GM19043 (cell line): ENCODE data around the gene ZCCHC24.

Source experiments
- ATAC-seq: cut with Tn5 transposase; IDR thresholded peaks from one replicate; pipeline ENCODE4 v1.9.1; 2021; ENCODE audit warnings: low read depth; ENCODE audit not compliant: unreplicated experiment

Gene ZCCHC24

DNA sequence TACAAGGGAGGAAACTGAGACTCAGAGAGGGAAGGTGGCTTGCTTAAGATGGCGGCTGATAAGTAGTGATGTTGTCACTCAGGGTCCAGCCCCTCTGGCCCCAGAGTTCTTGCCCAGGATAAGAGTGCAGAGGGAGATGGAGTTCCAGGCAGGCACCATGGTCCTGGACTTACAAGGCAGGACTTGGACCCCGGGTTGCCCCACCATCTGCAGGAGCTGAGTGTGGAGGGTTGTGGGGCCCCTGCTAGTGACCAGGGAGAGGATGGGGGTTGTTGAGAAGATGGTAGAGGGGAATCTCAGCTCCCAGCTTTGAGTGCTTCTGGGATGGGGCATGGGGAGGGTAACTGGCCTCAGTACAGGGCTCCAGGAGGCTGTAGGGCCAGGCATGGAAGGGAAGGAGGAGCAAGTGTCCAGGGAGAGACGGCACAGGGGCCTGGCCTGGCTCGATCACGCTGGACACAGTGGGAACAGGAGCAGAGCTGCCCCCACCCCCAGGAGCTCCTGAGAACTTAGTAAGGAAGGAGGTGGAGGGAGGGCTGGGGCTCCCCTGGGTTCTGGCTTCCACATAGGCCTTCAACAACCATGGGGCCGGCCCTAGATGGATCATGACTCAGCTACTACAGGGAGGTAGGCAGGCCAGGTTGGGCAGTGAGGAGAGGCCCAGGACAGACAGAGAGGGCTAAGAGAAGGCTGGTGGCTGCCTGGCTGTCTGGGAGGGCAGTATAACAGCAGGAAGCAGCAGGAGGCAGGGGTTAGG, 69.9 kb downstream of the ZCCHC24 start:
- ATAC-seq = no peak

DNA sequence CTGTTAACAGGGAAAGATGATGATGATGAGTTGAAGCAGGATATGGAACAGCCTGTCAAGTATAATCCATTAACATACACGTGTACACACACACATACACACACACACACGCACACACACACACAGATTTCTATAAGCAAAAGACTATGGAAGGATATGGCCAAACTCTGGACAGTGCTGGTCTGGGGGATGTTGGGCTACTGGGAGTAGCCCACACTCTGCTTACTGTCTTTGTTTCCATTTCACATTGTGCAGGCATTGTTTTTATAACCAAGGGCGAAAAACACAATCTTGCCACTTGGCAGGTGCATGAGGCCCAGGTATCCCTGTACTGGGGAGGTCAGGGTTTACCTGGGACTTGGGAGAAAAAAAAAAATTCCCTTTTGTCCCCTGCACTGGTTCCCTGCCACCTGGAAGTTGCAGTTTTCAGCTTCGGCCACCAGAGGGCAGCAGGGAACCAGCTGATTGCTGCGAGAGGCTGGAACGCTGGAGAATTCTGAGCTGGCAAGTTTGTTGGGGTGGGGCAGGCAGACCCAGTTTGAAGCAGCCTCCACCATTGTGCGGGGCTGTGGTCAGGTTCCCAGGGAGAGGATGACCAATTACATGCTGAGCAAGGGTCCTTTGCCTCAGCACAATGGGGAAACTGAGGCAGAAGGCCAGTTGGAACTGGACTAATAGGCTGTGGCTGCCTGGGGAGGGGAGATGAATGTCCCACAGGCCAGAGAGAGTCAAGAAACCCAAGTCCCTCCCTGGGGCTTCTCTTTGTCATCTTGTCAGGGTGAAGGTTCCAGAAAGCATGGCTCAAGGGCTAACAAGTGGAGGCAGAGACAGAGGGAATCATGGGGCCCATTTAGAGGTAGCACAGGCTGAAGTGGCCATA, 70.9 kb downstream of the ZCCHC24 start:
- no peak for ATAC-seq

DNA sequence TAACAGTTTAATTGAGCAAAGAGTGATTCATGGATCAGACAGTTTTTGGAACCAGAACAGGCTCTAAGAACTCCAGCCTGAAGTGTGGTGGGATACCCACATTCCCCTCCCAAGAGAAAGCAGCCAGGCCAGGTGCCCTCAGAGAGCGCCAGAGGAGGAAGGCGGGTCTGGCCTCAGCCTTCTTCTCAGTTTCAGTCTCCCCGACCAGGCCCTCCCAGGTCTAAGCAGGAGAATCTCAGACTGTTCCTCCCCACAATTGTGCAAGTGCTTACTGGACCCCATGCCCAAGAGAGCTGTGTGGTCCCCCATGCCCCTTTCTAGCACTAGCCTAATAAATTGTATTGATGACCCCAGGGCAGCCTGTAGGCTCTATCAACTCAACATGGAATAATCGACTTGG, 72.6 kb downstream of the ZCCHC24 start:
- no peak for ATAC-seq

DNA sequence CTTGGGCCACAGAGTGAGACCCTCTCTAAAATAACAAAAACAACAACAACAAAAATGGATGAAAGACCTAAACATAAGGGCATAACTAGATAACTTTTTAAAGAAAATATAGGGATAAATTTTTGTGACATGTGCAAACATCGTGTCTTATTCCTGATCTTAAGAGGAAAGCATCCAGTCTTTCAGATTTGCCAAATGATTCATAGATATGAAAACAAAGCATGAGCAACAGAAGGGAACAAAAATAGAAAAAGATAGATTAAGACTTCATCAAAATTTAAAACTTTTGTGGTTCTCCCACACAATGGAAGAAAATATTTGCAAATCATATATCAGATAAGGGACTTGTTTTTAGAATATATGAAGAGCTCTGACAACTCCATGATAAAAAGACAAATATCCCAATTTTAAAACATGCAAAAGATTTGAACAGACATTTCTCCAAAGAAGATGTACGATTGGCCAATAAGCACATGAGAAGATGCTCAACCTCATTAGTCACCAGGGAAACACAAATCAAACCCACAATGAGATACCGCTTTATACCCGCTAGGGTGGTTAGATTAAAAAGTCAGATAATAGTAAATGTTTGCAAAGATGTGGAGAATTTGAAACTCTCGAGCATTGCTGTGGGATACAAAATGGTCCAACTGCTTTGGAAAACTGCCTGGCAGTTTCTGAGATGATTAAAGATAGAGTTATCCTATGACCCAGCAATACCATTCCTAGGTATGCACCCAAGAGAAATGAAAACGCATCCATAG, 77.8 kb downstream of the ZCCHC24 start:
- ATAC-seq = no peak

DNA sequence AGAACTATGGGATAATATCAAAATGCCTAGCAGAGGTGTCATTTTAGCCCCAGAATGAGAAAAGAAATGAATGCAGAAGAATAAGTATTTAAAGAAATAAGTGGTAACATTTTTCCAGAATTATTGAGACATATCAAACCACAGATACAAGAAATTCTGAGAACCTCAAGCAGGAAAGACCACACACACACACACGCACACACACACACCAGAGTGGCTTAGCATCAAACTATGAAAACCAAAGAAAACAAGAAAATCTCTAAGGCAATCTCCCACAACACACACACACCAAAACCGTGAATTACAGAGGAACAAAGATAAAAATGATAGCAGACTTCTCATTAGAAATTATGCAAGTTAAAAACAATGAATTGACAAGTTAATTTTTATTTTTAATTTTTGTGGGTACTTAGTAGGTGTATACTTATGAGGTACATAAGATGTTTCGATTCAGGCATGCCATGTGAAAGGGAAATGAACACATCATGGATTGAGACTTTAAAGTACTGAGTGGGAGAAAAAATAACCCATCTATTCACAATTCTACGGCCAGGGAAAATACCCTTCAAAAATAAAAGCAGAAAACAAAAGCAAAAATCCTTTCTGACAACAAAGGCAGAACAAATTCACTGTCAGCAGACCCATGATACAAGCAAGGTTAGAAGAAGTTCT, 83.6 kb downstream of the ZCCHC24 start:
- ATAC-seq = no peak

DNA sequence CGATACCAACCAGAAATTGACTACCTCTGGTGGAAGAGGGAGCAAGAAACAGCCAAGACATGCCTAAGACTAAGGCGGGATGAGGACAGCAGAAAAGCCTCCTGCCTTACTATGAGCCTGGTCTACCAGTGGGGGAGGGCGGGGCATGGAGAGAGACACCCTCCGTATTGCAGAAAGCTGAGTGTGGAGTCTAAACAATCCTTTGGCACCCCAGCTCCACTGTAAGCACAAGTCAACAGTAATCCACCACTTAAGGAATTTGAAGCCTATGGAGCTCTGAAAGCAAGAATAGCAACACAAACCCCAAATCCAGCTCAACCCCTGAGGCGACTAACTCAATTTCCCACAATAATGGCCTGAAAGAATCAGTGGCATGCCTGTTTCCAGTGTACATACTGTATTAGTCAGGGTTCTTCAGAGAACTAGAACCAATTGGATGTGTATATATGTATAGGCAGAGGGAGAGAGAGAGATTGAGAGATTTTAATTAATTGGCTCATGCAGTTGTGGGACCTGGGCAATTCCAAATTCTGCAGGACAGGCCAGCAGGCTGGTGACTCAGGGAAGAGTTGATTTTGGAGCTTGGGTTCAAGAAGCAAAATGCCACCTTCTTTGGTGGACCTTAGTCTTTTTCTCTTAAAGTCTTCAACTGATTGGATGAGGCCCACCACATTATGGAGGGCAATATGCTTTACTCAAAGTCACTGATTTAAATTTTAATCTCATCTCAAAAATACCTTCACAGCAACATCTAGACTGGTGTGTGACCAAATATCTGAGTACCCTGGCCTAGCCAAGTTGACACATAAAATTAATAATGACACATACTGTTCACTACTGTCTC, 84.7 kb downstream of the ZCCHC24 start:
- ATAC-seq = no peak

DNA sequence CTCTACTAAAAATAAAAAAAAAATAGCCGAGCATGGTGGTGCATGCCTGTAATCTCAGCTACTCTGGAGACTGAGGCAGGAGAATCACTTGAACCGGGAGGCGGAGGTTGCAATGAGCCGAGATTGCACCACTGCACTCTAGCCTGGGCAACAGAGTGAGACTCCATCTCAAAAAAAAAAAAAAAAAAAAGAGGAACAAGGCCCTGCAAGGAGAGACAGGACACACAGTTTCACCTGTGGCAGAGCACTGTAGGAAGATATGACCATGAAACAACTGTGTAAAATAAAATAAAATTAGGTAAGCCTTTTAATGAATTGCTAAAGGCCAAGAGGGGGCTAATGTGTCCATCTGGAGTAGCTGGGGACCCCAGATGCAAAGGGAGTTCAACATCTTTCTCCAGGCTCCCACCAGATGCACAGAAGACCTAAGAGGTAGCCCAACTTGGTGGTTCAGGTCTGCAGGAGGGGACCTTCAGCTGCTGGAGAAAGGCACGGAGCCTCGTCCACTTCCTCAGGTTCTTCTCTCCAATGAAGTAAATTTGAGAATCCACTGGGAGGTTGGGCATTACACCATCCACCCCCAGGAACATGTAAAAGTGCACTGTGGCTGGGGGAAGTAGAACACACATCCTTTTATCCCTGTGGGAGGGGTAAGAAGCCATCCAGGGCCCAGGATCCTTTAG, 85.5 kb downstream of the ZCCHC24 start:
- ATAC-seq = no peak

DNA sequence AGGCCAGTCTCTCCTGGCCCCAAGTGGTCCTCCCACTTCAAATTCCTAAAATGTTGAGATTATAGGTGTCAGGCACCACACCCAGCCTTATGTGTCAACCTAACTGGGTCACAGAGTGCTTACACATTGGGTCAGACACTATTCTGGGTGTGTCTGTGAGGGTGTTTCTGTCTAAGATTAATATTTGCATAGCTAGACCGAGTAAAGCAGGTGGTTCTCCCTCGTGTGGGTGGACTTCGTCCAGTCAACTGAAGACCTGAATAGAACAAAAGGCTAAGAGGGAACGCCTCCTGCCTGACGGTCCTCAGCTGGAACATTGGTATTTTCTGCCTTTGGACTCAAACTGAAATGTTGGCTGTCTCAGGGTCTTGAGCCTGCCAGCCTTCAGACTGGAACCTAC, 86.6 kb downstream of the ZCCHC24 start:
- no peak for ATAC-seq

DNA sequence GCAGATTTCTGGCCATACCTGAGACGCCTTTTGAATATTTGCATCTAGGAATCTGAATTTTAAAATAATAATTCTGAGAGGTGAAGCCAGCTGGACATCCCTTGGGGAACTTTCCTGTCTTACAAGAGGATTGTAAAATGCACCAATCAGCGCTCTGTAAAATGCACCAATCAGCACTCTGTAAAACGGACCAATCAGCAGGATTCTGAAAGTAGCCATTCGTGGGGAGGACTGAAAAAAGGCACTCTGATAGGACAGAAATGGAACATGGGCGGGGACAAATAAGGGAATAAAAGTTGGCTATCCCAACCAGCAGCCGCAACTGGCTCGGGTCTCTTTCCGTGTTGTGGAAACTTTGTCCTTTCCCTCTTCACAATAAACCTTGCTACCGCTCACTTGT, 88.2 kb downstream of the ZCCHC24 start:
- ATAC-seq = no peak

DNA sequence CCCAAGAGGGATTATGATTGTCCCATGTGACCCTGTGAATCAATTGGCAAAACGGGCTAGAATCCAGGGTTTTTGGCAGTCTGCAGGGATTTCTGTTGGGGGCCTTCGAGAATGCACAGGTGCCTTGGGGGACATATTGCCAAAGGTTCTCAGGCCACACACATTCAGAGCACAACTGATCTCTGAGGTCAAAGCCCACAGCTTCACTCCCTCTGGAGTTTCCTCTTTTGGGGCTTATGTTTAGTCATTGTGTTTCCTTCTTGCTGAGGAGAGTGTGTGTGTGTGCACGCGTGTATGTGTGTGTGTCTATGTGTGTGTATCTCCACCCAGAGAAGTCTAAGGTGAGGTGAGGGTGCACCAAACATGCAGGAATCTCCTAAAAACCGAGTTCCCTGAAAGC, 89.3 kb downstream of the ZCCHC24 start:
- no peak for ATAC-seq

DNA sequence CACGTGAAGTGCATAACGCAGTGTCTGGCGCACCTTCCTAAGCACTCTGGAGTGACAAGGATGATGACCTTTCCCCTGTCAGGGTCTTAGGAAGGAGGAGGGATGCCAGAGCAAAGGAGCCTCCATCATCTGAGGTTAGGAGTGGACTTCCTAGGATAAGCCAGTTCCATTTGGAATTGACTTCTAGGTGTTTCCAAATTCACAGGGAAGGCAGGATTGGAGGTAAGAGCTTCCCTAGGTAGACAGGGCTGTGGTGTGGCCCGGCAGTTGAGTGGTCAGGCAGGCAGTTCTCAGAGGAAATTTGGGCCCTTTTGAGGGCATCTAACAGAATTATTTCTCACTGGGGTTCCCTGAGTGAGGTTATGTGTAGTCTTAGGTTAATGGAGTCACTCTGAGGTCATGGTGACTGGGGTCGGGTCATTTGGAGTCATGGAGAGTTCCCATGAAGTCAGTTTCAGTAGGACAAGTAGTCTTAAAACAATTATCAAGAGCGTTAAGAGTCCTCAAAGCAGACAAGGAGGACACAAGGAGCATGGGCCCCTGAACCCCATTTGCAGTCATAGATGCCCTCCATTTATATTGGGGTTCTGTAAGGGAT, 89.9 kb downstream of the ZCCHC24 start:
- ATAC-seq = no peak

DNA sequence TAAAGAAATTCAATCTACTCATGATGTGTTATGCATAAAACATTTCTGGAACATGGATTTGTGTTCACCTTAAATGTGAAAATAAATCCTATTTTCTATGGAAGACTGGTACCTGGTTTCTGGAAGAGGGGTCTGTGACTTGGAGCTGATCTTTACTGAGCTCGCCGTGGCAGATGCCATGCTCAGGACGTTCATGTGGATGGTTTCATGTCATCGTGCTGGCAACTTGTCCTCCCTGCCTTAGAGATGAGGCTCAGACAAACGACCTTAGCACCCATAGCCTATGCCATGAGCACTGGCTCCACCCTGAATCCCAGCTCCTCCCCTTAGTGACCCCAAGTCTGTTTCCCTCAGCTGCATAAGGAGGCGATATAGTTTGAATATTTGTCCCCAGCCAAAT, 90.8 kb downstream of the ZCCHC24 start:
- no peak for ATAC-seq

DNA sequence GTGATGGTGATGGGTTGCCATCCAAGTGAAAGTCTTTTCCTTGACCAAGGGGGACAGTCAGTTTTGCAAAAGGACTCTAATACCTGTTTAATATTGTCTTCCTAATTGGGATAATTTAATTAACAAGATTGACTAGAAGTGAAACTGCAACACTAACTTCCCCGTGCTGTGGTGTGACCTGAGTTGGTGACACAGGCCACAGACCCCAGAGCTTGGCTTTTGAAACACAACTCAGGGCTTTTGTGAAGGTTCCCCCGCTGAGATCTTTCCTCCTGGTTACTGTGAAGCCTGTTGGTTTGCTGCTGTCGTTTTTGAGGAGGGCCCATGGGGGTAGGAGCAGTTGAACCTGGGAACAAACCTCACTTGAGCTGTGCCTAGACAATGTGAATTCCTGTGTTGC, 91.3 kb downstream of the ZCCHC24 start:
- ATAC-seq = no peak

DNA sequence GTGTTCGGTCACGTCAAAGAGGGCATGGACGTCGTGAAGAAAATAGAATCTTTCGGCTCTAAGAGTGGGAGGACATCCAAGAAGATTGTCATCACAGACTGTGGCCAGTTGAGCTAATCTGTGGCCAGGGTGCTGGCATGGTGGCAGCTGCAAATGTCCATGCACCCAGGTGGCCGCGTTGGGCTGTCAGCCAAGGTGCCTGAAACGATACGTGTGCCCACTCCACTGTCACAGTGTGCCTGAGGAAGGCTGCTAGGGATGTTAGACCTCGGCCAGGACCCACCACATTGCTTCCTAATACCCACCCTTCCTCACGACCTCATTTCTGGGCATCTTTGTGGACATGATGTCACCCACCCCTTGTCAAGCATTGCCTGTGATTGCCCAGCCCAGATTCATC, 91.7 kb downstream of the ZCCHC24 start:
- no peak for ATAC-seq

DNA sequence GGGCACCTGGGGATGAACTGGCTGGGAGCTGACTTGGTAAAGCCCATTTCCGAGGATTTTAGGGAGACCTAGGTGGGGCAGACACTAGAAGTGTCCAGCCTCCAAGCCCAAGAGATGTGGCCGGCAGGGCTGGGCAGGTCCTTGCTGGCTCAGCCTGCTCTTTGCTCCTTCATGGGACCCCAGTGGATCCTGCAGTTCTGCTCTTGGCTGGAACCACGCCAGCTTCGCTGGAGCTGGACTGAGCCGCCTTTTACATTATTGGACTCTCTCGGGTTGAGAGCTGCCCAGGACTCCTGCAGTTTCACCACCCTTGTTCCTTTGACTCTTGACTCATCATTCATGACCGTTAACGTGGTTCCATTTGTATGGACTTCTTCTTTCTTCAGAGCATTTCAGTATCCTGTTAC, 92.4 kb downstream of the ZCCHC24 start:
- ATAC-seq = no peak

DNA sequence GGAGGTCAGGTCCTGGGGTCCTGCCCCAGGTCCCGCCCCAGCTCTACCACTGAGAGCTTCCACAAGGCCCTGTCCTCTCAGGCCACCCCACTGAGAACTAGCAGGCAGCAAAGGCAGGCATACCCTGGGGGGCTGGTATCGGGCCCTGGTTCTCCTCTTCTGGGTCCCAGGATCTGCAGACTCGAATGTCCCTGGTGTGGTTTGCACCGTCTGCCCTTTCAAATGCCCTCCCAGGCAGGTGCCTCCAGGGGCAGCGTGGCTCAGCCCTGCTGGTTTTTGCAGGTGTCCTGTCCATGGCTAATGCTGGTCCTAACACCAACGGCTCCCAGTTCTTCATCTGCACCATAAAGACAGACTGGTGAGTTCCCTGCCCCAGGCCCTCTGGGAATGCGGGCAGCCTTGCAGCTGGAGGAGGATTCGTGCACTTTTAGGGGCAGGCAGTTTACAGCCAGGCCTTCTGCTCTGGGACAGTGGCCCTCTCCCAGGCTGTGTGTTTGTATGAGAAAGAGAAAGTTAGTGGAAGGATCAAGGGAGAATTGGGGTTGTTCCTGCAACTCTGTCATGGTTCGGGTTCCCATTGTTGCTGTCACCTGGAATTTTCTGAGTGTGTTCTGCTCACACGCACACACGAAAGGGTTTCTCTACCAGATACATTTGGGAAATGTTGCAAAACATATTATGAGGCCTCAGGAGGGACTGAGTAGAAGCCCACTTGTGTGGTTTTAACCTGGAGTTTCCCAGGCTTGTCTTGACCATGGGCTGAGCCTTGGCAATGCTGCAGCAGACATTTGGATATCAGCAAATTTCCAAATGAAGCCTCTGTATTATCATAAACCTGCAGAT, 93.2 kb downstream of the ZCCHC24 start:
- no peak for ATAC-seq

DNA sequence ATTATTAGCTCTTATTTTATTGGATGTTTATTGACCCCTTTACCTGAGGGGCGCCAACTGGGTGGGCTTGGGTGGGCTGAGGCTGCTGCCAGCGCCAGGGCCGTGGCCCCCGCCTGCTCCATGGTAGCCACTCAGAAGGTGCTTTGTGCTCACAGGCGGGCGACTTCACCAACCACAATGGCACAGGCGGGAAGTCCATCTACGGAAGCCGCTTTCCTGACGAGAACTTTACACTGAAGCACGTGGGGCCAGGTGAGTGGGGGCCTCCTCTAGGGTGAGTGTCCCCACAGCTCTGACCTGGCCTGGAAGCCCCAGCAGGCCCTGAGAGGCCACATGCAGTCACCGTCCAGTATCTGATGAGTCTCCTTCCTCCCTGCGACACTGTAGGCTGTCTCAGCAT, 94.1 kb downstream of the ZCCHC24 start:
- ATAC-seq = no peak
